H1 (cell line): ENCODE data around the gene PTCRA. TPM values are rescaled to one million over a fixed set of nuclear protein-coding genes. Genes with fewer than 3 reads are reported as not detected.

Source experiments
- ASH2L ChIP-seq: fragments of 200-600, 300-600 bp; sonication (generic); IDR thresholded peaks from one replicate; pipeline ENCODE4 v1.7.1; 2017; ENCODE audit warnings: low read length
- CBX5 ChIP-seq: fragments of 300-800, 300-1000 bp; sonication (generic); IDR thresholded peaks from 2 replicates; pipeline ENCODE4 v1.7.1; 2016; ENCODE audit warnings: antibody characterized with exemption, low read length, low read depth
- CTBP2 ChIP-seq: IDR thresholded peaks from 2 replicates; pipeline ENCODE4 v1.7.0; 2011; ENCODE audit warnings: borderline replicate concordance, mild to moderate bottlenecking, moderate library complexity, mixed read lengths, low read length; ENCODE audit not compliant: insufficient read depth, insufficient read length
- EP300 ChIP-seq, 2 experiments: IDR thresholded peaks; 1 replicate in 1 of 2; 2 replicates in 1 of 2; pipeline ENCODE4 v1.6.1; 2011 to 2012; ENCODE audit warnings: low read depth in 2 of 2, low read length in 2 of 2, mild to moderate bottlenecking in 2 of 2, borderline replicate concordance in 1 of 2, inconsistent platforms in 1 of 2, moderate library complexity in 1 of 2
- HDAC6 ChIP-seq: IDR thresholded peaks from one replicate; pipeline ENCODE4 v1.7.1; 2012; ENCODE audit warnings: low read depth, mild to moderate bottlenecking, inconsistent platforms, low read length, moderate library complexity
- JUN ChIP-seq: IDR thresholded peaks from 2 replicates; pipeline ENCODE4 v1.6.1; 2011; ENCODE audit warnings: low read depth, mild to moderate bottlenecking, improper control_type of control experiment, low read length
- KDM1A ChIP-seq: fragments of 200-600, 300-600 bp; sonication (generic); IDR thresholded peaks from 2 replicates; pipeline ENCODE4 v1.7.1; 2016; ENCODE audit warnings: mild to moderate bottlenecking, low read length, borderline replicate concordance
- KDM5A ChIP-seq: fragments of 200-600 bp; IDR thresholded peaks from 2 replicates; pipeline ENCODE4 v1.7.1; 2012; ENCODE audit warnings: mild to moderate bottlenecking, low read length, inconsistent platforms, mixed read lengths
- MAFK ChIP-seq: IDR thresholded peaks from 2 replicates; pipeline ENCODE4 v1.6.1; 2012; ENCODE audit warnings: low read depth, mild to moderate bottlenecking, improper control_type of control experiment, low read length
- PHF8 ChIP-seq: fragments of 200-600 bp; sonication (generic); conservative IDR thresholded peaks from 2 replicates; pipeline ENCODE4 v1.7.1; 2012; ENCODE audit warnings: low read depth, mild to moderate bottlenecking, inconsistent platforms, low read length, moderate library complexity
- RFX5 ChIP-seq: IDR thresholded peaks from 2 replicates; pipeline ENCODE4 v1.6.1; 2011; ENCODE audit warnings: low read depth, low read length, improper control_type of control experiment, borderline replicate concordance
- RXRA ChIP-seq: IDR thresholded peaks from 2 replicates; pipeline ENCODE4 v1.6.1; 2011; ENCODE audit warnings: low read depth, mild to moderate bottlenecking, low read length, moderate library complexity; ENCODE audit not compliant: insufficient read depth
- SIX5 ChIP-seq: IDR thresholded peaks from 2 replicates; pipeline ENCODE4 v1.6.1; 2011; ENCODE audit warnings: mild to moderate bottlenecking, low read depth, low read length
- SP2 ChIP-seq: IDR thresholded peaks from 2 replicates; pipeline ENCODE4 v1.6.1; 2012; ENCODE audit warnings: mild to moderate bottlenecking, low read length, inconsistent platforms
- SRF ChIP-seq: IDR thresholded peaks from 2 replicates; pipeline ENCODE4 v1.6.1; 2011; ENCODE audit warnings: mild to moderate bottlenecking, low read depth, low read length, moderate library complexity
- TBP ChIP-seq: IDR thresholded peaks from 2 replicates; pipeline ENCODE4 v1.6.1; 2011; ENCODE audit warnings: low read depth, low read length, improper control_type of control experiment
- YY1 ChIP-seq: IDR thresholded peaks from 2 replicates; pipeline ENCODE4 v1.6.1; 2011; ENCODE audit warnings: low read depth, mild to moderate bottlenecking, low read length
- polyA plus RNA-seq, 7 experiments: library from polyadenylated mRNA; depleted of rRNA in 3 of 7; stranded (reverse) in 5 of 7; unstranded in 2 of 7; fragments of >200 nt in 5 of 7; fragments of 200-250 nt in 2 of 7; gene quantifications; 1 replicate in 5 of 7; 2 replicates in 1 of 7; 4 replicates in 1 of 7; pipeline versions ENCODE4 v1.2.1 to v1.2.3, GENCODE V29; 2011 to 2013; ENCODE audit warnings: missing spikeins in 2 of 7, mixed read lengths in 2 of 7
- total RNA-seq: library from RNA; stranded (reverse); fragmentation: NEBNext Ultra II Directional; extraction: Animal tissue kit (Norgen Biotek cat#: 25700); gene quantifications from 2 replicates; pipeline ENCODE4 v1.2.1, GENCODE V29; 2021
- TF ChIP-seq, protein P1 (sequence below): IDR thresholded peaks from 2 replicates; pipeline ENCODE4 v1.6.1; 2012; ENCODE audit warnings: inconsistent platforms
- TF ChIP-seq, protein P2 (sequence below): IDR thresholded peaks from 2 replicates; pipeline ENCODE4 v1.6.1; 2011; ENCODE audit warnings: low read depth, mild to moderate bottlenecking, low read length; ENCODE audit not compliant: insufficient read depth
- TF ChIP-seq, protein P3 (sequence below): IDR thresholded peaks from 2 replicates; pipeline ENCODE4 v1.6.1; 2011; ENCODE audit warnings: low read length, improper control_type of control experiment

Gene PTCRA
- total and polyA plus RNA-seq, 2 of the 8 experiments (the other 6 are each of a cell fraction or from before 2014, with no cell fraction given), result not detected

DNA sequence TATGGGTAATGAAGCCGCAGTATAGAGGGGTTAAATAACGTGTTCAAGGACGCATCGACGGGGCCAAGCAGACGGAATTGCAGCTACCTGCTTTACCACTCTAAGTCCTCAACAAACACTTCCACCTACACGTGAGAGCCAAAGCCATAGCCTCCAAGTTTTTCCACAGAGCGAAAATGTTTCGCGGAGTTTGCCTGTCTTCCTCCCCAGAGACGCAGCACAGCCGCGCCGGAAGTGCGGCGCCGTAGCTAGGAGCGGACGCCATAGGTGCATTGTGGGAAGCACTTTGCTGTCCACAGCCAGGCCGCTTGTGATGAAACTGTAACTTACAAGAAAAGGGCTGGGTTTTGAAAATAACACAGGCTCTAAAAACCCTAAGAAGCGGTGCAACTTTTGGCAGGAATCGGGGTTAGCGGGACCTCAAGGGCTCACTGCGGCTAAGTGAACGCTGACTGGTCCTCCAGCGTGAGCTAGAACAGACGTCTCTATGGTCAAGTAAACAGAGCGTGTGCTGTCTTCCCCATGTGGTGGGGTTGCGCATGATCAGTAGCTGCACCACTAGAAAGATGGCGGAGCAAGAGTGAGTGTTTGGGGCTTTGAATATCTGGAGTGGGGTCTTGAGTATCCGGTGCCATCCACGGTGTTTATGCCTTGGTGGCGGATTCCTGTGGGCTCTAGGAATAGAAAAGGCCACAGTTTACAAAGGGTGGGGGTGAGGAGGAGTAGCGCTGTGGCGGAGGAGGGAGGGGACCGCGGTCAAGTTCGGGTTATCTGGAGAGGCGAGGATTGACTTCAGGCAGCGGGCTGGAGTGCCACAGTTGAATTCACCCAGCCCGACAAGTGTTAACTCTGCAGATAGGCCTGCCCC, 36.2 kb upstream of the PTCRA start, which contains the start of gene RPL7L1 (continued):
- TF ChIP-seq HDAC6 (no peak), SIX5 (no peak), TBP (peak; percentile 95), CTBP2 (no peak), RFX5 (no peak), EP300 (IDR thresholded peaks at IDR 0.05; ENCODE audit: borderline replicate concordance in 1 of 2, low read depth in 2 of 2, low read length in 2 of 2) (no peak), CBX5 (no peak), SRF (no peak), JUN (no peak), ASH2L (peak; percentile 91), KDM1A (no peak), YY1 (peak; percentile 93), MAFK (no peak), SP2 (peak; percentile 85), PHF8 (peak; percentile 77), RXRA (no peak), KDM5A (peak; percentile 71; the same call in 1 of the 2 replicates)
- TF ChIP-seq, protein P1, sequence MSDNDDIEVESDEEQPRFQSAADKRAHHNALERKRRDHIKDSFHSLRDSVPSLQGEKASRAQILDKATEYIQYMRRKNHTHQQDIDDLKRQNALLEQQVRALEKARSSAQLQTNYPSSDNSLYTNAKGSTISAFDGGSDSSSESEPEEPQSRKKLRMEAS, result peak; percentile 88
- TF ChIP-seq, protein P2, sequence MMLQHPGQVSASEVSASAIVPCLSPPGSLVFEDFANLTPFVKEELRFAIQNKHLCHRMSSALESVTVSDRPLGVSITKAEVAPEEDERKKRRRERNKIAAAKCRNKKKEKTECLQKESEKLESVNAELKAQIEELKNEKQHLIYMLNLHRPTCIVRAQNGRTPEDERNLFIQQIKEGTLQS, result no peak
- TF ChIP-seq, protein P3, sequence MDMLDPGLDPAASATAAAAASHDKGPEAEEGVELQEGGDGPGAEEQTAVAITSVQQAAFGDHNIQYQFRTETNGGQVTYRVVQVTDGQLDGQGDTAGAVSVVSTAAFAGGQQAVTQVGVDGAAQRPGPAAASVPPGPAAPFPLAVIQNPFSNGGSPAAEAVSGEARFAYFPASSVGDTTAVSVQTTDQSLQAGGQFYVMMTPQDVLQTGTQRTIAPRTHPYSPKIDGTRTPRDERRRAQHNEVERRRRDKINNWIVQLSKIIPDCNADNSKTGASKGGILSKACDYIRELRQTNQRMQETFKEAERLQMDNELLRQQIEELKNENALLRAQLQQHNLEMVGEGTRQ, result peak; percentile 54; the same call in 1 of the 2 replicates
